ENCODE data around the gene SURF4. TPM values are rescaled to one million over a fixed set of nuclear protein-coding genes. Genes with fewer than 3 reads are reported as not detected.

Gene SURF4
- polyA plus RNA-seq, 4 donors, result 159 to 184 (median 178) TPM

DNA sequence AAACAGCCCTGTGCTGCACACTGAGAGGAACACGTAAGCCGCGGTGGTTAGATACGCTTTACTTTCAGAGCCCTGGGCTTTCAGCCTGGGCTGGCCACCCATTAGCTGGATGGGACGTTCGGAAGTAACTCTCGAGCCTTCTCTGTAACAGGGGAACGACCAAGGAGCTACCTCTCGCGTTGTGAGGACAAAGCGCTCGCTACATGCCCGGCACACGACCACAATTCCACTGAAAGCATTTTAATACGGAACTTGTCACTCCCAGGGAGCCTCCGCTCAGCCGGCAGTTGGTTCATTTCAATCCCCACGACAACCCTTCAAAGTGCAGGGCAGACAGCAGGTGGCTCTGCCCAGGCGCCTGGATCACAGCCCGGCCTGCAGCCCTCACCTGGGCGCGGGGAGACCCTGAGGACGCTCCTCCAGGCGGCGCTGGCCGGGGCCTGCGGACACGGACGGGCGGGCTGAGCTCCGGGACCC, 19.9 kb downstream of the SURF4 start:
- no peak for DNase-seq (ENCODE audit: low read depth in 4 of 4, low spot score in 3 of 4)

DNA sequence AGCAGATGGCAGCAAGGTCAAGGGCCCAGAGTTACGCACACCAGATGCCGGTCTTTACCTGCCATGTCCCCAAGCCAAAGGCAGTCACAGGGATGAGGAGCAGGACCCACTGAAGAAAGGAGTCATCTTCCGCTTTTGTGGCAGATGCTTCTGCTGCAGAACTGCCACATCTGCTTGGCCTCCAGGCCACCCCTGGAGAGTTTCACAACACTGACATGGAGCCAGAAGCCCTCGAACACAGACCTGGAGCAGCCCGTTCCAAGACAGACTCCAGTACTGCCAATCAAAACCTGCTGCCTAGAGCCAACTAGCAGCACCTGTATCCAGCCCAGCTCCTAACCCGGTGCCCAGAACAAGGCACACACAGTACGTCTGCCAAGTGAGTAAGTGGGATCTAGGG, 21.1 kb downstream of the SURF4 start:
- no peak for DNase-seq (ENCODE audit: low read depth in 4 of 4, low spot score in 3 of 4)

DNA sequence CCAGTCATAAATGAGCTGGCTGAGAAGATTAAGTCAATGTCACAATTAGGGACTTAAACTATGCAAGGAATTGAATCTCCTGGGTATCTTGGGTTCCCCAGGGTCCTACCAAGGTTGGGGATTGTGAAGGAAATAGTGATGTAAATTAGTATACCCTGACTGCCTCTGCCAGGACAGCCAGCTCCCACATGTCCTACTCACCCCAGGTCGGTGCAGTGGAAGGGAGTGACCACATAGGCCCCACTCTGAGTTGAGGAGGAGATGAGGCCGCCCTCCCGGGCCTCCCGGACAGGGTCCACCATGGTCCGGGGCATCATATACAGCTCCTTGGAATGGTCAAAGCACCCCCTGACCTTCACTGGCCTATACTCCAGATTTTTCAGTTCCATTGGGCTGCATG, 22.3 kb downstream of the SURF4 start:
- no peak for DNase-seq (ENCODE audit: low read depth in 4 of 4, low spot score in 3 of 4)

DNA sequence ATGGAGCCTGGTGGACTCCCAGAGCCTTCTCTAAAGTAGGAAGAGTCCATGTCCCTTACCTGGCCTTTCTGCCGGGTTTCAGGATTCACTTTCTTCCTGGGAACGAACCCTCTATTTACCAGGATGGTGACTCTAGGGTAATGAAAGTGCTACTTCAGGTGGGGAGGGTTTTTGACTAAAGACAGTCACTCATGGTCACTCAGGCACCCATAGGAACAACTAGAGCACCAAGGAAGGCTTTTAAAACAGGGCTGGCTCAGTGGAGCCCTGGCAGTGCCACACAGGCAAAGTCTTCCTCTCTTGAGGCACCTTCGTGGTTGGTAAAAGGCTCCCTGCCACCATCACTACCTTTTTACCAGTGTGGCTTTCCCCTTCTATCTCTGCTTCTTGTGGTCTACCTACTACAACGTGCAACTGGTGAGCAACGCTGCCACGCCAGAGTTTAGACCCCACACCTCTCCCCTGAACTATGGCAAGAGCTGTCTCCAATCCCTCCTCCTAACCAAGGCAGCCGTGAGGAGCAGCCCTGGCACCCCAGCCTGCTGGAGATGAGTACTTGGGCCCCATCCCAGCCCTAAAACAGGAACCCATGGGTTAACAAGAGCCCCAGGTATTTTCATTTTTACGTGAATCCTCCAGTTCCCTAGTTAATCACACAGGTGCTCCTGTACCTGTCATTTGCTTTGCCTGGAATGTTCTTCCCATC, 23.1 kb downstream of the SURF4 start:
- no peak for DNase-seq (ENCODE audit: low read depth in 4 of 4, low spot score in 3 of 4)

DNA sequence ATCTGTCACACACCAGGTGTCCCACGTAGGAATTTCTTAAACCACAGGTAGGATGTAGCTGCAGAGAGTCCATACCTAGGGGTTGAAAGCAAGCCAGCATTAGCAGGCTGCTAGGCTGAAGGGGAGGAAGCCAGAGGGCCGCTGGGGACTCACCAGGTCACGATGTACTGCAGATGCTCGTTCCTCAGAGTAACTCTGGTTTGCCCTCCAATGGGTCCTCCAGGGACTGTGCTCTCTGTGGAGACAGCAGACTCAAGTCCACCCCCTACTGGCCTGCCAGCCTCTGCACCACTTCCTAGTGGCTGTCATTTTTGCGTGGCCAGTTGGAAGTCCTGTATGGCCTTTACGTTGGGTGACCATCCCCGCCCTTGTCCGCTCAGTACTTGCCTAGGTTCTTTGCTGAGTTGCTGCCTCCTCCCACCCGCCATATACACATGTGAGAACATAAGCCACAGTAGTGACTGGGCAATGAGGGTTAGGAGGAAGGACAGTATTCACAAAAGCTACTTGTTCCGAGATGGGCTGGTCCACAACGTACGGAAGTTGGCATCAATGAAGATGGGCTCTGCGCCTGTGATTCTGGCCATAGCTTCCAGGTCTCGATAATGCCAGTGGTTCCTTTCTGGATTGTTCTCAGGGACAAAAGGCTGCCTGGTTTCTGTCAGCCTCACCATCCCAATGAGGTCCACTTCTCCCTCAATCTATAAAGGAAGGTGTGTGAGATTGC, 23.8 kb downstream of the SURF4 start:
- DNase-seq (ENCODE audit: low read depth in 4 of 4, low spot score in 3 of 4), result no peak

DNA sequence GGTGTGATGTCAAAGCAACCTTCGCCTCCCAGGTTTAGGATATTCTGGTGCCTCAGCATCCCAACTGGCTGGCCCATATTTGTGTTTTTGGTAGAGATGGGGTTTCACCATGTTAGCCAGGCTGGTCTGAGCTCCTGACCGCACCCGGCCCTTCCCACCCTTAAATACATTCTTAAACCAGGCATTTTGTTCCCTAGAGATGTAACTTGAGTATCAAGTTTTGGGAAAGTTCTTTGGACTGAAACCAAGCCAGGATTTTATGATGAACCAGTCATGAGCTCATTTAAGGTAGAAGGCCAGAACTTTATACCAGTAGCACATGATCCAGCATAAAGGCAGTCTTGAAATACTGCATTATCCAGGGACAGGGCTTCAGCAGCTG, 24.3 kb downstream of the SURF4 start:
- no peak for DNase-seq (ENCODE audit: low read depth in 4 of 4, low spot score in 3 of 4)

DNA sequence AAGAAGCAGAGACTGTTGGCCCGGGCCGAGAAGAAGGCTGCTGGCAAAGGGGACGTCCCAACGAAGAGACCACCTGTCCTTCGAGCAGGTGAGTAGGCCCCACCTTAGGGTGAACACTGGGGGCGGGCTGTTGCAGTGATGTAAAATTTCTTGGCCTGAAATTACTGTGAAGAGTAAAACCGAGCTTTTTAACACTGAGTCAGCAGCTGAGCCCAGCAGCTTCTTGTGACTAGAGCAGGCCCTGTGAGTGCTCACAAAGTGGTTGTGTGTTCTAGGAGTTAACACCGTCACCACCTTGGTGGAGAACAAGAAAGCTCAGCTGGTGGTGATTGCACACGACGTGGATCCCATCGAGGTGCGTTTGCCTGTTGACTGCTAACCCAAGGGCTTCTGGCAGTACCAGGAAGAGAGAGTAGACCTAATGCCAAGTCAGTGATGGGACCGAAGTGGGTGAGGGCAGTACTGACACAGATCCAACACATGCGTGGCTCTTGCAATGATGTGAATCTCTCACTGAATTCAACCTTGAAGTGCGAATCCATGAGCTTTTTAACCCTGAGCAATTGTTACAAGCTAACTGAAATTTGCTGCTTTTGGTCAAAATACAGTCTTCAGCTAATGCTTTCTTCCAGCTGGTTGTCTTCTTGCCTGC, 25.8 kb downstream of the SURF4 start:
- no peak for DNase-seq (ENCODE audit: low read depth in 4 of 4, low spot score in 3 of 4)

DNA sequence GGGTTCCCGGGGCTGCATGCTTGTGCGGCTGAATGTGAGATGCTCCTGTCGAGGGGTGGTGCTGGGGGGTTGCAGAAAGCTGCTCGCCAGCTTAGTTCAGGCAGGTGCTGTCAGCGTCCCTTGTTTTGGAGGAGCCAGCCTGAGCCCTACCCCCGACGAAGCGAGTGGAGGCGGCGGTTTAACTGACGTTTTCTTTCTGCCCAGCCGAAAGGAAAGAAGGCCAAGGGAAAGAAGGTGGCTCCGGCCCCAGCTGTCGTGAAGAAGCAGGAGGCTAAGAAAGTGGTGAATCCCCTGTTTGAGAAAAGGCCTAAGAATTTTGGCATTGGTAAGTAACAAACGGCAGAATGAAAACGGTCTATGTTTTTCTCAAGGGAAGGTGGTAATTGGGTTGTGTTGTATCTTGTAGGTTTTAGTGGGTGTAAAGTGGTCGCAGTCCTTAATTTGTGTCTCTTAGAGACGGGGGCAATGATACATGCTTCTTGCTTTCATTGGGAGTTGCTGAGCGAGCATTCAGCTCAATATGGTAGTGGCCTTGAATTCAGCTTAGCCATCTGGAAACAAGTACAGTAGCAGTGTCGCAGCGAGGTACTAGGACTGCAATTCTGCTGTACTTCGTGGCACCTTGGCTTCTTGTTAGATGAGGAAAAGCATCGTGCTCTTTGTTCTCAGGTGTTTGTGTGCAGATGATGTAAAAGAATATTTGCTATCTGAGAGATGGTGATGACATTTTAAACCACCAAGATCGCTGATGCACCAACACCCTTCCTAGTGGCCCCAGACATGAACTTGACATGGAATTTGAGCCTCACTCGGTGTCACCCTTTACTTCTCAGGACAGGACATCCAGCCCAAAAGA, 26.9 kb downstream of the SURF4 start:
- no peak for DNase-seq (ENCODE audit: low read depth in 4 of 4, low spot score in 3 of 4)

DNA sequence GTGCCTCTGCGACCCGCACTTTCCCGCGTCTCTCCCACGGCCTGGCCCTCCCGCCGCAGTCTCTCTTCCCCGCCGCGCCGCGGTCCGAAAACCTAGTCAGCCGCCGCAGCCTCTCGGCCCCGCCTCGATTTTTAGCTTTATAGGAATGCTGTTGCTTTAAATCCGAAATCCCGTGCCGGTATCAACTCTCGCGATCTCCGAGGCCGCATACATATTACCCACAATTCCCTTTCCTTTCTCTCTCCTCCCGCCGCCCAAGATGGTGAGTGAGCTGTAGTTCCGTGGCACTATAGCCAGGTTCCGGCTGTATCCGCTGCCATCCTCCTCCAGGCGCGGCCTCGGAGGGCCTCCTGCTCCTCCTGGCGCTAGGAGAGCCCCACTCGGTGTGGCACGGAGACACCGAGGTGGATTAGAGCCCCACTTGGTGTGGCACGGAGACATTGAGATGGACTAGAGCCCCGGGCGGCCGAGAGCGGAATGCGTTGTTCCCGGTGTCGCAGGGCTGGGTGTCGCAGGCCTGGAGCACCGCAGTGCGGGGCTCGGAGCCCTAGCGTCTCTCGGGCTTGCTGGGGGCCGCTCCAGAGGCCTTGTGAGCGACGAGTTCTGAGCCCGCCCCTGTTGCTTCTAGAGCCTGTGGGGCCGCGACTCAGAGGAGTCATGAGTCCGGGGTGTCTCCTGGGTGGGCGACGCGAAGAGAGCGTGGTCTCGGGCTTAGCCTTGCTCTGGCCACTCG, 27.7 kb downstream of the SURF4 start, which contains the start of the genes MED22 and RPL7A:
MED22 (minus strand) TSS at position 147 of the 733 bp plus-strand sequence. CDS start 1,469 bp downstream, outside the sequence.
RPL7A (plus strand) TSS at position 234 of the 733 bp plus-strand sequence; CDS start at position 260, 26 bp downstream.
- peak; percentile 90 to 95 (median 92) for DNase-seq (ENCODE audit: low read depth in 4 of 4, low spot score in 3 of 4)

DNA sequence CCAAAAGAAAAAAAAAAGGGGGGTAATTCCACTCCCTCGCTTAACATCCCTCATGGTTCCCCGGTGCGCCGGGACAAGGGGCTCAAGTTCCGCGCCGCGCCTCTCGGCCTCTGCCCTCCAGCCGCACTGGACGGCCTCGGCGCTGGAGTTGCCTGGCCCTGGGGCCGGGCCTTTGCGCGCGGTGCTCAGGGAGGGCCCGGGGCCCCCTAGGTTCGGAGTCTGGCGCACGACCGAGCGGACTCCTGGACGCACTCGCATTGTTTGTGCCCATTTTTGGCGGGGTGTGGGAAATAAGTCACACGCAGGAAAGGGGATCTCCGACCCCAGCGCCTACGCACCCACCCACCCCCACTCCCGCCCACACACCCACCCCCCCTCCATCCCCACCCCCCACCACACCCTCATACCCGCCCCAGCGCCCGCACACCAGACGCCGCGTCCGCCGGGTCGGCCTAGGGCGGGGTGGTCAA, 28.3 kb downstream of the SURF4 start:
- no peak for DNase-seq (ENCODE audit: low read depth in 4 of 4, low spot score in 3 of 4)

DNA sequence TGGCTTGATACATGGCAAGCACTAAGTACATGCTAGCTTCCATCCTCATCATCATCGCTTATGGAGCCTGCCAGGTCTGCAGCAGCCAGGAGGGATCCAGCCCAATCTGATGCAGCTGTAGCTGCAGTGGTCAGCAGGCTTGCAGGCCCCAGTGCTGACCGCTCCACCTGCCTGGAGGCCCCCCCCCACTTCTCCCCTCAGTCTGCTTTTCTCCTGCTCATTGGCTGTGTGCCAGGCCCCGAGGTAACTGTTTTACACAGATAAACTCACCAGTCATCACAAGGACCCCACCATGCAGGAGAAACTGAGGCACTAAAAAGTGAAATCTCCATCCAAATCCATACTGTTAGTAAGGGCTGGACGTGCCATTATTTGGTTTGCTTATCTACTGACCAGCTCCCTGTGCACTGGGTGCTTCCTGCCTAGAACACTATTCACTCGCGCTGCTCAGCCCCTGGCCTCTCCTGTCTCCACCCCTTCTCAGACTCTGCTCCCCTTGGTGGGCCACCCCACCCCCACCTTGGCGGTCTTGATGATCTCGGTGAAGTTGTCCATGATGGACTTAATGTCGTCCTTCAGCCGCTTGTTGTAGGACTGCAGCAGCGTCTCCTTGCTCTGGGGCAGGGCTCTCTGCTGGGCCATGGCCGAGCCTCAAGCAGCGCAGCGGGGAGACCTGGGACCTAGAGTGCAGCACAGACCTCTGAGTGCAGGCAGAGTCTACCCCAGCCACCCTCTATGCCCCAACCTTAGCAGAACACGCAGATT, 29.7 kb downstream of the SURF4 start:
- DNase-seq (ENCODE audit: low read depth in 4 of 4, low spot score in 3 of 4), result no peak

DNA sequence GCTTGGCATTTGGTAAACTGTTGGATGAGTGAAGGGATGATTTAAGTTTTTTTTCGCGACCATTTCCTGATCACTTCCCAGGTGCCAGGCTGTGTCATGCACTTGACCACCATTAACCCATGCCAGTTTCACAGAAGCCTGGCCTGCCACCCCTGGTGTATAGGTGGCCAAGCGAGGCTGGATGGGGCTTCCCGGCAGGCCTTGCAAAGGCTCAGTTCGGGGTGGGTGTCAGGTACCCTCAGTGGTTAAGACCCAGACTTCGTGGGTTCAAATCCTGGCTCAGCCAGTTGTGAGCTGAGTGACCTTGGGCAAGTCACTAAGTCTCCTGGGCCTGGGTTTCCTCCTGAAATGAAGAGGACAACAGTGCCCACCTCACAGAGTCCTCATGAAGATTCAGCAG, 30.3 kb downstream of the SURF4 start:
- no peak for DNase-seq (ENCODE audit: low read depth in 4 of 4, low spot score in 3 of 4)

DNA sequence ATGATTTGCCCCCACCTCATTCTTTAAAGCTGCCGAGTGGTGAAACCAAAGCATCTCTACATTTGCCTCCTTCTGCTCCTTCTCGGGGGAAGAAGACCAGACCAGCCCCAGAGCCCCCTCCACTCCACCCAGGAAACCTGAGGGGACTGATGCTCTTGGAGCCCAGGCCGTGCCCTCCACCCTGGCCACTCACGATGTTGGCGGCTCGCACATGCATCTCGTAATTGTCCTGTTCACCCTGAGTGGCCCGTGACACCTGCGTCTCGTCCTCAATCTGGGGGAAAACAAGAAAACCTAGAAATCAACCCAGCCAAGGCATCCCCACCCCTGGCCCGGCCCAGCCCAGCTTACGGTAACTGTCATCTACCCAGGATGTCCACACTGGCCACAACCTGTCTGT, 30.9 kb downstream of the SURF4 start:
- DNase-seq (ENCODE audit: low read depth in 4 of 4, low spot score in 3 of 4), result no peak

DNA sequence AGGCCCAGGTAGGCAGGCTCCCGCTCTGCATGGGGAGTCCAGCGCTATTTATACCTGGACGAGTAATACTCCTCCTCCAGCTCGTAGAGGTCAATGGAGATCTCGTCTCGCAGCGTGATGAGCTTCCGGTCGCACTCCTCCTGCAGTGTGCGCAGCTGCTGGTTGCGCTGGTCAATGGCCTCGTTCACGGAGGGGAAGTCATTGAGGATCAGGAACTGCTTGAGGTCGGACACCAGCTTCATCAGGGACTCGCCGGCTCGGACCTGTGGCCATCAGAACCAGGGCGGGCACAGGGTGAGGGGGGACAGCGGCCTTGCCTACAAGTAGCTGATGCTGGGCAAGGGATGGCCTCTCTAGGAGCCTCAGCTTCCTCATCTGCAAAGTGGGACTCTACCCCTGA, 31.8 kb downstream of the SURF4 start:
- no peak for DNase-seq (ENCODE audit: low read depth in 4 of 4, low spot score in 3 of 4)

DNA sequence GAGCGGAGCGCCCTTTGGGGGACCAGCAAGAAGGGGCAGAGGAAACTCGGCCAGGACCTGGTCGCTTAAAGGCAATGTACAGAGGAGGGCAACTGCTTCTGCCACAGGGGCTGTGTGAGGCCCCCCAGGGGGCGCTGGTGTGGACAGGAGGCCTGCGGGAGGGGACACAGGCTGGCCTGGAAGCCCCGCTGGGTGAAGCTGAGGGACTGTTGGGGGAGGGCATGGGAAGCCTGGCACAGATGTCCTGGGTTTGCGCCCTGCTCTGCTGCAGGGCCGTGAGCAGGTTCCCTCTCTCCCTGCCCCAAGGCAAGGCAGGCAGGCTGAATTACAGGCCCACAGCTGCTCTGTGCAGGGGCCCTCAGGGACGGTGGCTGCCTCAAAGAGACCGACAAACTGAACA, 33.3 kb downstream of the SURF4 start:
- DNase-seq (ENCODE audit: low read depth in 4 of 4, low spot score in 3 of 4), result no peak

DNA sequence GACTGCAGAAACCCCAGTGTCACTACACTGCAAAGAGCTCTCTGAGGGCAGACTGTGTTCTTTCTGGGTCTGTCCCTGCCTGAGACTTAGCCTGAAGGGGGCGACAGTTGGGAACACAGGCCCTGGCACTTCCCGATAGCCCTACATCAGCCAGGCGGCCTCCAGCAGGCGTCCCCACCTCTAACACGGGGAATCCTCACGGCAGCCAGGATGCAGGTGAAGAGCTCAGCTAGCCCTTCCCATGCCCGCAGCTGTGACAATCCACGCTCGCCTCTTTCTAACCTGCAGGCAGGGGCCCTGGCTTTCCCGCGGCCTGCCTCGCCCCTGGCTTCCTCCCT, 33.8 kb downstream of the SURF4 start:
- no peak for DNase-seq (ENCODE audit: low read depth in 4 of 4, low spot score in 3 of 4)

DNA sequence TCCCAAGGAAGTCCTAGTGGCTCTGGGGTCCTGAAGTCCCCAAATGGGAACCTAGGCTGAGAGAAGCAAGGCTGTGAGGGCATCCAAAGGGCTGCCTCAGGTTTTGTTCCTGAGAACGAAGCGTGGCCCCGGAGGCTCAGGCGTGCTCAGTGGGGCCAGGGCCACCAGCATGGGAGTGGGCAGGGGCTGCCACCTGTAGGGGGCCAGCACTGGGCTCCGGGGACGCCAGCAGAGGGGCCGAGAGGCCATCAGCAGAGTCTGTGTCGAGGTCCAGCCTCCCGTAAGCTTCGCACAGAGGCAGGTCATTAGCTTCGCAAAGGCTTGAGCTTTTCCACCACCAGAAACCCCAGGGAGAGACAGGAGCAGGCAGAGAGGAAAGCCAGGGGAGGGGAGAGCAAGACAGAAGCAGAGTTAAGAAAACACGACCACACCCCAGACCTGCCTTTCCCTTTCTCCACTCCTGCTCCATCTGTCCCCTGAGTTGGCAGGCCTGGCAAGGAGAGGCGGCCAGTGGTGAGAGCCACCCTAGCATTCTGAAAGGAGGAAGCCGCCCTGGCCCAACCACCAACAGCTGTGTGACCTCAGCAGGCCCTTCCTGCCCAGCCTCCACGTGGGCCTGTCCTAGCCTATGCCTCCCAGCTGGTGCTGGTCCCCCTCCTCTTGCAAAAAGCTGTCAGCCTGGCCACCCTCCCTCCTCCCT, 34.3 kb downstream of the SURF4 start:
- DNase-seq (ENCODE audit: low read depth in 4 of 4, low spot score in 3 of 4), result no peak

DNA sequence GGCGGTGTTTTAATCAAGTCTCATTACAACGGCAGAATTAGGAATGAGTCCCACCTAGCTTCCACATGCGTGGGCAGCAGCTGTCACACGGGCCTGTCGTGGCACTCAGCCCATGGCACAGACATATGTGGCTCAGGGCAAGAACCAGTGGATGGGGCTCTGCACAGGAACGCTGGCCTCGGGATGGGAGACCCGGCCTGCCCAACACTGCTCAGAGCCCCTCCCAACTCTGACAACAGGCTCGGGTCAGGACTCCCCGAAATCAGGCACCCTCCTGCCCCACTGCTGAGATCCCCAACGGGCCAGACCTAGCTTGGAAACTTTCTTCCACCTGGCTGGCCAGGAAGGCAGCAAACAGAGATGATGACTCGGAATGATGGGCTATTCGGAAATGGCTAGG, 34.9 kb downstream of the SURF4 start:
- DNase-seq (ENCODE audit: low read depth in 4 of 4, low spot score in 3 of 4), result no peak

DNA sequence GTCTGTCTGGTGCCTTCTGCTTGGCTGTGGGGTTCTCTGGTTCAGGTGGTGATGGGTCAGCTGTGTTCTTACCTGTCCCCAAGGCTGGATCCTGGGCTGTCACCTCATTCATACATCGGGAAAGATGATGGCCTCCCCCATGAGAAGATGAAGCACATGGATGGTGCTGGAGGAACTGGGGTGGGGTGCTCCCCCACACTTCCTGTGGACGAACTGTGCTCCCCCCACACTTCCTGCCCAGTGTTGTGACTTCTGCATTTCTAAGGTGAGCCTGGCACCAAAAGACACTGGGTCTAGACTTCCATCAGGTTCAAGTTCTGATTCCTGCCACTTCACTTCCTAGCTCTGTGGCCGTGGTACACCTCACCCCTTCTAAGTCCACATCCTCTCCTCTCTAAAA, 35.6 kb downstream of the SURF4 start:
- no peak for DNase-seq (ENCODE audit: low read depth in 4 of 4, low spot score in 3 of 4)
